Sigmoid colon (tissue), 4 donors: ENCODE results near the gene AGBL2.

Source experiments
- EP300 ChIP-seq, 4 donors: sonication (generic); formaldehyde crosslinking; IDR thresholded peaks; one replicate each; pipeline ENCODE4 v1.6.1; 2017; ENCODE audit warnings: antibody characterized with exemption in 4 of 4
- POLR2A ChIP-seq, 2 donors: fragments of 450-650 bp; IDR thresholded peaks; one replicate each; pipeline ENCODE4 v1.6.1; 2016; ENCODE audit warnings: antibody characterized with exemption in 2 of 2, mild to moderate bottlenecking in 2 of 2, moderate library complexity in 2 of 2
- POLR2AphosphoS5 ChIP-seq, 4 donors: sonication (generic); formaldehyde crosslinking; IDR thresholded peaks; one replicate each; pipeline ENCODE4 v1.6.1; 2017; ENCODE audit warnings: antibody characterized with exemption in 4 of 4
- TF ChIP-seq, protein P1 (sequence below), 4 experiments: fragments of 450-650 bp in 3 of 4; fragments of 200-600 bp in 1 of 4; IDR thresholded peaks; one replicate each; pipeline ENCODE4 v1.5.1; 2016 to 2019; ENCODE audit warnings: antibody characterized with exemption in 4 of 4, mild to moderate bottlenecking in 3 of 4, moderate library complexity in 2 of 4

GRCh38 chr11:47726118-47726442 lies 10.9 kb upstream of the AGBL2 start:
- TF ChIP-seq, protein P1, sequence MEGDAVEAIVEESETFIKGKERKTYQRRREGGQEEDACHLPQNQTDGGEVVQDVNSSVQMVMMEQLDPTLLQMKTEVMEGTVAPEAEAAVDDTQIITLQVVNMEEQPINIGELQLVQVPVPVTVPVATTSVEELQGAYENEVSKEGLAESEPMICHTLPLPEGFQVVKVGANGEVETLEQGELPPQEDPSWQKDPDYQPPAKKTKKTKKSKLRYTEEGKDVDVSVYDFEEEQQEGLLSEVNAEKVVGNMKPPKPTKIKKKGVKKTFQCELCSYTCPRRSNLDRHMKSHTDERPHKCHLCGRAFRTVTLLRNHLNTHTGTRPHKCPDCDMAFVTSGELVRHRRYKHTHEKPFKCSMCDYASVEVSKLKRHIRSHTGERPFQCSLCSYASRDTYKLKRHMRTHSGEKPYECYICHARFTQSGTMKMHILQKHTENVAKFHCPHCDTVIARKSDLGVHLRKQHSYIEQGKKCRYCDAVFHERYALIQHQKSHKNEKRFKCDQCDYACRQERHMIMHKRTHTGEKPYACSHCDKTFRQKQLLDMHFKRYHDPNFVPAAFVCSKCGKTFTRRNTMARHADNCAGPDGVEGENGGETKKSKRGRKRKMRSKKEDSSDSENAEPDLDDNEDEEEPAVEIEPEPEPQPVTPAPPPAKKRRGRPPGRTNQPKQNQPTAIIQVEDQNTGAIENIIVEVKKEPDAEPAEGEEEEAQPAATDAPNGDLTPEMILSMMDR (IDR thresholded peaks at IDR 0.05) = no peak
- TF ChIP-seq POLR2A (IDR thresholded peaks at IDR 0.05) = no peak
- TF ChIP-seq POLR2AphosphoS5 (IDR thresholded peaks at IDR 0.05) = no peak
- TF ChIP-seq EP300 (IDR thresholded peaks at IDR 0.05) = no peak
